Right lobe of liver (tissue), 6 donors: ENCODE results near the gene COL4A5. TPM values are rescaled to one million over a fixed set of nuclear protein-coding genes. Genes with fewer than 3 reads are reported as not detected.

Experiments used
- ATAC-seq, 4 donors: fragments of 200-7000 bp; cut with Tn5 transposase; one replicate each; pipeline ENCODE4 v1.9.1; 2020; ENCODE audit warnings: mild to moderate bottlenecking in 4 of 4, moderate library complexity in 4 of 4
- DNase-seq, 3 donors: peaks; one replicate each; pipeline ENCODE4 v3.0.0-alpha.2; 2020
- H3K27ac ChIP-seq, 3 donors: fragments of 200-600 bp; one replicate each; pipeline ENCODE4 v1.8.0; 2022
- H3K27me3 ChIP-seq, 2 donors: fragments of 200-600 bp; one replicate each; pipeline ENCODE4 v1.8.0; 2022
- H3K36me3 ChIP-seq, 4 donors: fragments of 200-600 bp; sonication (generic) in 1 of 4; one replicate each; pipeline versions ENCODE4 v1.5.1 to v1.8.0; 2017 to 2022; ENCODE audit warnings: control low read depth in 1 of 4
- H3K4me1 ChIP-seq, 4 donors: fragments of 200-600 bp; sonication (generic) in 1 of 4; one replicate each; pipeline versions ENCODE4 v1.5.1 to v1.8.0; 2017 to 2022; ENCODE audit warnings: control low read depth in 1 of 4
- H3K4me3 ChIP-seq, 3 donors: fragments of 200-600 bp; one replicate each; pipeline ENCODE4 v1.8.0; 2022
- H3K9me3 ChIP-seq, 4 donors: fragments of 200-600 bp; sonication (generic) in 1 of 4; one replicate each; pipeline versions ENCODE4 v1.5.1 to v1.8.0; 2017 to 2022; ENCODE audit warnings: control low read depth in 1 of 4
- CTCF ChIP-seq, 4 donors: fragments of 200-600 bp in 3 of 4; fragments of 450-650 bp in 1 of 4; IDR thresholded peaks; one replicate each; pipeline versions ENCODE4 v1.5.1 to v1.8.0; 2016 to 2022; ENCODE audit warnings: antibody characterized with exemption in 4 of 4, mild to moderate bottlenecking in 2 of 4
- POLR2A ChIP-seq: fragments of 450-650 bp; IDR thresholded peaks from one replicate; pipeline ENCODE4 v1.6.1; 2017; ENCODE audit warnings: antibody characterized with exemption, mild to moderate bottlenecking
- WGBS: methylation state at CpG from one replicate; pipeline ENCODE4 v1.1.6; 2018; ENCODE audit warnings: low coverage, low lambda C conversion rate; ENCODE audit not compliant: insufficient coverage; ENCODE audit errors: missing lambda C conversion rate; 5-methylcytosine and 5-hydroxymethylcytosine counted together
- intact Hi-C, 2 donors: fragments of 100-400 bp; cut with DNase I; formaldehyde crosslinking; loops; one replicate each; pipeline versions ENCODE4 v1.11.2 to v1.14.1; 2022
- total RNA-seq, 6 experiments: library from RNA; depleted of rRNA in 2 of 6; stranded (reverse); fragments of >200 nt in 2 of 6; fragmentation: NEBNext Ultra II Directional in 3 of 6; extraction: Animal tissue kit (Norgen Biotek cat#: 25700) in 3 of 6; gene quantifications; one replicate each; pipeline versions ENCODE4 v1.1.0 to v1.2.4, GENCODE V29; 2016 to 2023
- donor health status: DM: no; HTN: yes; CAD: no.
- donor health status: DM: no; HTN: no; CAD: no.
- donor health status: DM: no; HTN: no; CAD: no.
- donor health status: DM: no; HTN: yes; CAD: no.
- donor health status: DM: no; HTN: yes; CAD: no.

COL4A5 gene
- total RNA-seq, 6 experiments from 2014 or later: 0.65 to 4.0 (median 1.6) TPM

- intact Hi-C loops: no loop called here
- no peak for DNase-seq
- no peak overlapping the region for H3K27ac ChIP-seq
- H3K9me3 ChIP-seq: no peaks in the 10 kb centered on the region
- no peaks in the 10 kb centered on the region for H3K36me3 ChIP-seq
- no peak for ATAC-seq
- WGBS: 33% methylated on average over 1 of the region's 2 CpGs
- no peak overlapping the region for H3K4me3 ChIP-seq
- H3K4me1 ChIP-seq: no peaks in the 10 kb centered on the region
- H3K27me3 ChIP-seq: peaks cover 0 to 11% of the 10 kb centered on the region in 2 donors
- TF ChIP-seq CTCF (IDR thresholded peaks at IDR 0.05) (no peak), POLR2A (no peak)
Observed at GRCh38 chrX:108701633-108702032, 262.0 kb downstream of the COL4A5 start.

- Histone ChIP-seq H3K27me3 (peaks cover 0 to 11% of the 10 kb centered on the region in 2 donors), H3K4me3 (no peak overlapping the region), H3K27ac (no peak overlapping the region), H3K9me3 (no peaks in the 10 kb centered on the region), H3K4me1 (no peaks in the 10 kb centered on the region), H3K36me3 (no peaks in the 10 kb centered on the region)
- ATAC-seq (no peak), DNase-seq (no peak)
- 14% methylated on average over 1 of the region's 1 CpG for WGBS
- TF ChIP-seq CTCF (IDR thresholded peaks at IDR 0.05) (no peak), POLR2A (no peak)
- intact Hi-C loops: no loop called here
Observed at GRCh38 chrX:108702530-108702929, 262.9 kb downstream of the COL4A5 start.

GRCh38 chrX:108704839-108705238 lies 265.2 kb downstream of the COL4A5 start:
- intact Hi-C loops: no loop called here
- H3K4me3 ChIP-seq: no peak overlapping the region
- WGBS: 53% methylated on average over 2 of the region's 2 CpGs

GRCh38 chrX:108712886-108713285 lies 273.2 kb downstream of the COL4A5 start:
- Histone ChIP-seq H3K36me3 (no peaks in the 10 kb centered on the region), H3K27ac (no peak overlapping the region), H3K9me3 (no peaks in the 10 kb centered on the region), H3K4me3 (no peak overlapping the region), H3K4me1 (no peaks in the 10 kb centered on the region), H3K27me3 (peaks cover 5 to 7% of the 10 kb centered on the region in 2 donors)
- DNase-seq (no peak), ATAC-seq (no peak)
- intact Hi-C loops: no loop called here
- TF ChIP-seq CTCF (IDR thresholded peaks at IDR 0.05) (no peak), POLR2A (no peak)
- WGBS: 62% methylated on average over 1 of the region's 1 CpG

More at GRCh38 chrX:108704839-108705238, 265.2 kb downstream of the COL4A5 start:
- TF ChIP-seq POLR2A (no peak), CTCF (IDR thresholded peaks at IDR 0.05) (no peak)
- DNase-seq (no peak), ATAC-seq (no peak)
- Histone ChIP-seq H3K27ac (no peak overlapping the region), H3K4me1 (no peaks in the 10 kb centered on the region), H3K9me3 (no peaks in the 10 kb centered on the region), H3K27me3 (peaks cover 0 to 15% of the 10 kb centered on the region in 2 donors), H3K36me3 (no peaks in the 10 kb centered on the region)

- Histone ChIP-seq H3K27me3 (peaks cover 0 to 5% of the 10 kb centered on the region in 2 donors), H3K4me3 (no peak overlapping the region), H3K36me3 (no peaks in the 10 kb centered on the region), H3K4me1 (no peaks in the 10 kb centered on the region), H3K27ac (no peak overlapping the region), H3K9me3 (no peaks in the 10 kb centered on the region)
- ATAC-seq: no peak
- no peak for TF ChIP-seq POLR2A
- DNase-seq: no peak
- intact Hi-C loops: no loop called here
- 35% methylated on average over 2 of the region's 2 CpGs for WGBS
Observed at GRCh38 chrX:108722561-108722960, 282.9 kb downstream of the COL4A5 start.
